Stimulated activated CD8-positive, alpha-beta memory T cell treated with anti-CD3 and anti-CD28 coated beads, Interleukin-4, amount 100 ng/mL, for 4 hours (primary cell): ENCODE results near the gene RSPRY1.

Experiments
- DNase-seq, 2 donors: peaks; one replicate each; pipeline ENCODE4 v3.0.0-alpha.2; 2020; ENCODE audit warnings: low read depth in 2 of 2, low spot score in 1 of 2

The RSPRY1 gene

DNA sequence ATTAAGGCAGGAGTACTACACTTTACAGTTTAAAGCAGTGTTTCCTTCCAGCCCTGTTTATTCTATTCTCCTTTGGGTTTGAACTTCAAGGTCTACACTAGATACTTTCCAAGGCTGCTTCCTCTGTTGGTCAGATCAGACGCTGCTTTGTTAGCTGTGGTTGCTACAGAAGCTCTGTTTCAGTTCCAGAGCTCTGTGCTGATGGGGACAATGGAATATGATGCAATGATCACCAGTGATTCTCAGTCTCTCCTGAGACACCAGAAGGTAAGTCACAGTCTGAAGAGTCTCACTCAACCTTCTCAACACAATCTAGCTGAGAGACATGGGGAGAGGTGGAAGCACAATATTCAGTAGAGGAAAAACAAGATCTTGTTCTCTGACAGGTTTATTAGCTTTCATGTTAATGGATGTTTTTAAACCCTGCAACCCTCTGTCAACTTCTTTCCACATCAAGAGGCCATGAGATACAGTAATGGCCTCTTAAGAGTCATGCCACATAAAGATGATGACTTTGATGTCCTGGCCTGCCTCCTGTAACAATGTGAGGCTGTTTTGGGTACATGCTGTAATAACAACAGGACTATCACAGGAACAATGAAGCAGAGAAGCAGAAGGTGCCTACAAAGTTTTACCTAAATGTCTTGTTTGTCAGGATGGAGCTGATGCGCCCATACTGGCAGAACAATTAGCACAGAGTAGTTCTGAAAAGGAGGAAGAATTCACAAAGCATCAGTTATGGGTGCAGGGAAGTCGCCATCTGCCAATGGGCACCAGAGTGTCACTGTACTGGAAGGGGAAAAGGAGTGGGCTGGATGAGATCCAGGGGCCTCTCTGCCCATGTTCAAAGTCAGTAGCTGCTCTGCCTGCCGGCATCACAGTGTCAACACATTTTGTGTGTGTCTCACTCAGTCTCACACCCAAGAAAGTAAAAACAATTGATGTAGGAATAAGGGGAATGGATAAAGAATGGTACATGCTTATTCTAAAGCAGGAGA is 33.7 kb upstream of the RSPRY1 start:
- DNase-seq = no peak

- no peak for DNase-seq
Observed at GRCh38 chr16:57153841-57154240, 32.3 kb upstream of the RSPRY1 start.

DNA sequence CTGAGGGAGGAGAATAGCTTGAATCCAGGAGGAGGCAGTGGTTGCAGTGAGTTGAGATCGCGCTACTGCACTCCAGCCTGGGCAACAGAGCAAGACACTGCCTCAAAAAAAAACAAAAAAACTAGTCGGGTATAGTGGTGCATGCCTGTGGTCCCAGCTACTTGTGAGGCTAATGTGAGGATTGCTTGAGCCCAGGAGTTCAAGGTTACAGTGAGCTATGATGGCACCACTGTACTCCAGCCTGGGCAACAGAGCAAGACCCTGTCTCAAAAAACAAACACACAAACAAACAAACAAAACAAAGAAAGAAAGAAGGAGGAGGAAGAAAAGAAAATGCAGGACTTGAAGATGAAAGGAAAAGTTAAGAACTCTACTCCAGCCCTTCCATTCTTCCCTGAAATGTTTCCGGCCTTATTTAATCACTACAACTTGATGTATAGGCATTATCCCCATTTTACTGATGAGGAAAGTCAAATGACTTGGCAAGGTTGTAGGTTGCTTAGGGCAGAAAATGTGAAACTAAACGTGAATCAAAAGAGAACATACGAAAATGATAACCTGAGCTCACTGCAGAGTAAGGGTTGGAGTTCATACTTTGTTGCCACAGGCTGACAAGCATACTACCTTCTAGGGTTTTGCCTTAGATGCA is 30.3 kb upstream of the RSPRY1 start:
- DNase-seq = no peak

GRCh38 chr16:57156351-57156703 is 29.8 kb upstream of the RSPRY1 start:
- DNase-seq = no peak

- DNase-seq = no peak
Observed at GRCh38 chr16:57157533-57157932, 28.6 kb upstream of the RSPRY1 start.

DNA sequence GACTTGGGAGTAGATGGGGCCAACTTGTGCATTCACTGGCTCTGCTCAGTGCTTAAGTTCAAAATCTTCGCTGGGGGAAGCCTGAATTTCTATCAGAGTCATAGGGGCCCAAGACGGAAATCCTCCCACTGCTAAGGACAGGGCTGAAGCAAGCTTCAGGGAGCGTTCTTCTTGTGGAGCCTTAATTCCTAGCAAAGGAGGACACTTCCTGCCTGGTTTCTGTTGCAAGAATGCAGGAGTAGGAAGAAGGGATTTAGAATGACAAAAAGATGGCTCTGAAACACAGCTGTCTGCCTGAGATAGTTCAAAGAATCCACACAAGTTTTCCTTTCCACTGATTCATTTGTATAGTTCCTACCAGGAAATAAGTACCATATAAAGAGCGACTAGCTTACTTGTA is 26.7 kb upstream of the RSPRY1 start:
- DNase-seq = no peak

- DNase-seq = no peak
Observed at GRCh38 chr16:57163842-57164241, 22.3 kb upstream of the RSPRY1 start.

DNA sequence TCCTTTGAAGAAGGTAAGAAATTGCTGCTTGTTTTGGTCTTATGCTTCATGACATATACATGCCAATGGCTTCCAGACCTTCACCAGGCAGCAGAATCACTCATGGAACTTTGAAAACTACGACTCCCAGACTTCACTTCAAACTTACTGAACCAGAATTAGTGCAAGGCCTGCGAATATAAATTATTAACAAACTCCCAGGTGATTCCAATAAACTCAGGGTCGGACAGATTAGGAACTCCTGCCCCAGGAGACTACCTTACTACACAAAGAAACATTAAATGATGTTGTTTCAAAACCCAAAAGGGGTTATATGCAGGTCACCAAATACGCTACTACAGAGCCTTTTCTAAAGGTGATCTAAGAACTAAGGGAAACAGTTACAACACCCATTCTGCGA is 20.6 kb upstream of the RSPRY1 start:
- DNase-seq = no peak

- no peak for DNase-seq
Observed at GRCh38 chr16:57165938-57166337, 20.2 kb upstream of the RSPRY1 start.

DNA sequence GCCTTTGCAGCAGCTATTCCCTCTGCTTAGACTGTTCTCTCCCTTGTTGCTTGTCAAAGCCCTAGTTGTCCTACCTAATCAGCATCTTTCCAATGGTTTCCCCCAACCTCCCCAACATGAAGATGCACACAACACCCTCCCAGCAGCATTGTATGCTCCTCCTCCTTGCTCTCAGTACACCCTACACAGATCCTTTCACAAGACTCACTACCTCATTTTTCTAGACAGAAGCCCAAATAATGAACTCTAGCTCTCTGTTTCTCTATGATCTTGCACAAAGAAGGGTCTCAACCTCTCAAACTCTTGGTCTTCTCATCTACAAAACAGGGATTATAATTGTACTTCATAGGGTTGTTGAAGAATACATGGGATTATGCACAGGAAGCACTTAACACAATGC is 19.7 kb upstream of the RSPRY1 start:
- DNase-seq = no peak

GRCh38 chr16:57166951-57167350 is 19.2 kb upstream of the RSPRY1 start:
- no peak for DNase-seq

- DNase-seq = no peak
Observed at GRCh38 chr16:57167538-57167937, 18.6 kb upstream of the RSPRY1 start.

DNA sequence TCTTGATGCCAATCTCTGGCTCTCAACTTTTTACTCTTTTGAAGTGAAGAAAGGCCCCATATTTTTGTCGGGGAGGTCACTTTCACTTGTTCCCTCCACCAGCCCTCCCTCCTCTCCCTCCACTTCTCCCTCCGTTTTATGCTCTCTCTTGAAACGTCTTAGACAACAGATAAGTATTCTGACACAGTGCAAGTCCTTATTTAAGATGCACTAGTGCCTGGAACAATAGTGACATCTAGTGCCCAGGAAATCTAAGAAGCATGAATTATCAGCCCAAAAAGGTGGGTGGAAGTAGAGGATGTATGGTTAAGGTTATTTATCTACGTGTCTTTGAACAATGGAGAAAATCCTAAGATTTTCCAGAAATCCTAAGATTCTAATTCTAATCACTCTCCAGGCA is 18.2 kb upstream of the RSPRY1 start:
- DNase-seq = no peak

GRCh38 chr16:57169327-57169726 is 16.8 kb upstream of the RSPRY1 start:
- DNase-seq = no peak

- DNase-seq = no peak
Observed at GRCh38 chr16:57172721-57173290, 13.3 kb upstream of the RSPRY1 start.

DNA sequence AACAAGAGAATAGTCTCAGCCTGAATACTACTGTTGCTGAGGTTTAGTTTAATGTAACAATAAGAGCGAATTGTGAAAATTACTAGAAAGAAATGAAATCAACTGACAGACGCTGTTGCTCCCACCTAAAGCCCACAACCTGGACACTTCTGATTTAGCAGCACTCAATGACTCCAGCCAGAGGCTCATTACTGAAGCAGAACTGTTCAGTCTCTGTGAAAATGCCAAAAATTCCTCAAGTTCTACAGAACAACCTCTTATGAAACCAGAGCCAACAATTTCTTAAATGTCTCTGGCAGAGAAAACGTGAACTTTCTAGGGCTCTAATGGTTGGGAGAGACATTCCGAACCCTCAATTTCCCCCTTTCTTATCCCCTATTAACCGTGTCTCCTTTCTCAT is 10.2 kb upstream of the RSPRY1 start:
- DNase-seq = no peak

GRCh38 chr16:57178196-57178595 is 7.9 kb upstream of the RSPRY1 start:
- DNase-seq = no peak

- no peak for DNase-seq
Observed at GRCh38 chr16:57178793-57179212, 7.3 kb upstream of the RSPRY1 start.

DNA sequence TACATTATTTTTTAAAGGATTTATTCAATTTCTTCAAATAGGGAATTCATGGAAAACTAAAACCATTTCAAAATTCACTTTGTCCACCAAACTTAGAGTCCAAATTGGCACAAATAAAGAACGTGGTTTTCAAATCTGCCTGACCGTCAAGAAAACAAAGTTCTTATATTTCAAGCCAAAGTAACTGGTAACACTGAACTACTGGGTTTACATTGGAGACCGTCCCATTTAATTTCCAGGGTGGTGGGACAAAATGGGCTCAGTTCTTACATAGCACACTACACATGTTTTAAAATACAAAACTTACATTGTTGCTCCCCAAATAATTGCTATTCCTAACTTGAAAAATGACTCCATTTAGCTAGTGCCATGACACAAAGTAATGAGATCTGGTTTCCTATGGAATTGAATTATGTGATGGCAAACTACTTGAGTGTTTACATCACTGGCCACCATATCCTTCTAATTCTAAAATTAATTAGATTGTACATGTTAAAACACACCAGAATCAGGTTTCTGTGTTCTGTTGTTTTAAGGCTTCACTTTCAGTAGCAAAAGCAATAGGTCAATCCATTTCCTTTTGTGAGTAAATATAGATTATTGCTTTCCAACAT is 6.8 kb upstream of the RSPRY1 start:
- DNase-seq = no peak

DNA sequence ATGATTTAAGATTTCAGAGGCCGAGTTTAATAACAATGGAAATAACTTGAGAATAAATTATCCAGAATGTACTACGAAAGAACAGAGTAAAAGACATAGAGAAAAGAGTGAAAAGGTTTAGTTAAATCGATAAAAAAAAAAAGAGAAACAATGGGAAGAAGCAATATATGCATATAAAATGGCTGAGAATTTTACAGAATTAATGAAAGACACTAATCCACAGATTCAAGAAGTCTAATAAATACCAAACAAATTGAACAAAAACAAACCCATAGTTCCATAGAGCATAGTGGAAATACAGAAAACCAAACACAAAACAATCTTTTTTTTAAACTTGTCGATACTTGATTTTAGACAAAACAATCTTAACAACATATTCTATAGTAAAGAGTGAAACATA is 2.0 kb upstream of the RSPRY1 start:
- DNase-seq = no peak

- DNase-seq = no peak
Observed at GRCh38 chr16:57184887-57185445, 1.2 kb upstream of the RSPRY1 start.
